CD4-positive, alpha-beta memory T cell (primary cell): ENCODE data around the gene TSC22D1. TPM values are rescaled to one million over a fixed set of nuclear protein-coding genes. Genes with fewer than 3 reads are reported as not detected.

Experiments used
- CTCF ChIA-PET: fragments of 350-600 bp; sonication (Branson Sonifier 250); formaldehyde crosslinking; loops from one replicate; lab custom pipeline; 2021; ENCODE audit warnings: inconsistent platforms; ENCODE audit not compliant: partially characterized antibody; lab: Charles Lee
- POLR2A ChIA-PET: fragments of 350-600 bp; sonication (Branson Sonifier 250); formaldehyde crosslinking; loops from one replicate; lab custom pipeline; 2021; ENCODE audit not compliant: partially characterized antibody; lab: Charles Lee
- DNase-seq, 5 donors: peaks; one replicate each; pipeline versions ENCODE4 v3.0.0 to v3.0.0-alpha.2; 2020 to 2022; ENCODE audit warnings: mixed read lengths in 1 of 5
- H3K27ac ChIP-seq: one replicate; pipeline ENCODE4 v1.7.0; 2013; ENCODE audit warnings: low read depth, low read length
- H3K27me3 ChIP-seq: 2 replicates; pipeline ENCODE4 v1.7.0; 2013; ENCODE audit warnings: mild to moderate bottlenecking, low read length, moderate library complexity; ENCODE audit not compliant: insufficient read depth
- H3K36me3 ChIP-seq: 2 replicates; pipeline ENCODE4 v1.7.0; 2013; ENCODE audit warnings: mild to moderate bottlenecking, low read length, moderate library complexity; ENCODE audit not compliant: insufficient read depth
- H3K4me1 ChIP-seq: 2 replicates; pipeline ENCODE4 v1.7.0; 2013; ENCODE audit warnings: mild to moderate bottlenecking, low read length, moderate library complexity; ENCODE audit not compliant: insufficient read depth
- H3K4me3 ChIP-seq, 2 donors: one replicate each; pipeline ENCODE4 v1.7.0; 2013; ENCODE audit warnings: low read length in 2 of 2, mild to moderate bottlenecking in 1 of 2
- H3K9me3 ChIP-seq, 2 donors: one replicate each; pipeline ENCODE4 v1.7.0; 2013; ENCODE audit warnings: low read length in 2 of 2, control low read depth in 1 of 2; ENCODE audit not compliant: control insufficient read depth in 1 of 2
- H3K27ac Mint-ChIP-seq, 7 donors: one replicate each; pipeline ENCODE4 v1.8.0; 2020 to 2021; ENCODE audit warnings: mixed read lengths in 7 of 7, mild to moderate bottlenecking in 6 of 7, inconsistent platforms in 3 of 7, moderate library complexity in 3 of 7
- H3K27me3 Mint-ChIP-seq, 2 donors: one replicate each; pipeline ENCODE4 v1.8.0; 2020 to 2021; ENCODE audit warnings: mixed read lengths in 2 of 2
- H3K36me3 Mint-ChIP-seq, 2 donors: one replicate each; pipeline ENCODE4 v1.8.0; 2020 to 2021; ENCODE audit warnings: mixed read lengths in 2 of 2, inconsistent platforms in 1 of 2, mild to moderate bottlenecking in 1 of 2
- H3K4me1 Mint-ChIP-seq, 4 donors: one replicate each; pipeline ENCODE4 v1.8.0; 2020 to 2021; ENCODE audit warnings: mixed read lengths in 4 of 4, mild to moderate bottlenecking in 1 of 4
- H3K4me3 Mint-ChIP-seq, 8 donors: one replicate each; pipeline ENCODE4 v1.8.0; 2020 to 2021; ENCODE audit warnings: mixed read lengths in 8 of 8, mild to moderate bottlenecking in 7 of 8, moderate library complexity in 6 of 8, inconsistent platforms in 3 of 8
- H3K9me3 Mint-ChIP-seq, 8 donors: one replicate each; pipeline ENCODE4 v1.8.0; 2020 to 2021; ENCODE audit warnings: mixed read lengths in 8 of 8, mild to moderate bottlenecking in 5 of 8, inconsistent platforms in 3 of 8, moderate library complexity in 1 of 8
- intact Hi-C: fragments of 100-400 bp; cut with micrococcal nuclease; formaldehyde crosslinking; loops from one replicate; pipeline ENCODE4 v1.15.1; 2023
- polyA plus RNA-seq, 2 donors: library from polyadenylated mRNA; unstranded; fragments of 300-500 nt; fragmentation: Illumina TruSeq; gene quantifications; one replicate each; pipeline ENCODE4 v1.2.3, GENCODE V29; 2021
- total RNA-seq, 2 experiments: library from RNA; stranded (reverse); gene quantifications; one replicate each; pipeline ENCODE4 v1.2.3, GENCODE V29; 2021

The TSC22D1 gene
- total and polyA plus RNA-seq, 4 experiments from 2014 or later, result 2.6 to 38.1 (median 22.8) TPM

GRCh38 chr13:44382635-44383145 lies 193.4 kb downstream of the TSC22D1 start:
- ChIA-PET POLR2A (no interaction called here), CTCF (no interaction called here)
- no peak overlapping the region for H3K27ac Mint-ChIP-seq

More at GRCh38 chr13:44382635-44383145, 193.4 kb downstream of the TSC22D1 start:
- no peak for DNase-seq
- Histone ChIP-seq H3K4me3 (no peak overlapping the region), H3K27ac (no peak overlapping the region), H3K4me1 (no peaks in the 10 kb centered on the region), H3K36me3 (no peaks in the 10 kb centered on the region), H3K27me3 (no peaks in the 10 kb centered on the region), H3K9me3 (no peaks in the 10 kb centered on the region)
- Mint-ChIP-seq H3K9me3 (no peaks in the 10 kb centered on the region), H3K27me3 (peaks cover 4 to 12% of the 10 kb centered on the region in 2 donors), H3K4me3 (no peak overlapping the region), H3K4me1 (no peaks in the 10 kb centered on the region), H3K36me3 (no peaks in the 10 kb centered on the region)
- intact Hi-C loops, result no loop called here

Other genes with a start within 250 kb of the TSC22D1 start
- gene SERP2, start 202.5 kb downstream of the TSC22D1 start, total RNA-seq, result not detected
- not detected for gene SERP2, start 202.5 kb downstream of the TSC22D1 start, polyA plus RNA-seq